IMR-90 (cell line): ENCODE measurements around the gene ABCC3. TPM values are rescaled to one million over a fixed set of nuclear protein-coding genes. Genes with fewer than 3 reads are reported as not detected.

Experiments
- ATAC-seq: fragments of 200-7000 bp; cut with Tn5 transposase; 2 replicates; pipeline ENCODE4 v1.9.1; 2020; ENCODE audit warnings: low read depth, mild to moderate bottlenecking, moderate library complexity
- BruUV-seq: library from RNA; stranded (reverse); fragments of 400-500 nt; replicated peaks from 2 replicates; lab custom pipeline; 2021; lab: Mats Ljungman, UMichigan
- CTCF ChIA-PET: fragments of 300-600 bp; formaldehyde crosslinking; extraction: SDS; loops from one replicate; lab custom pipeline; 2021; ENCODE audit warnings: antibody characterized with exemption; lab: Yijun Ruan, JAX
- POLR2A ChIA-PET: fragments of 300-600 bp; sonication (Branson Sonifier 250); formaldehyde crosslinking; loops from one replicate; lab custom pipeline; 2022; ENCODE audit warnings: antibody characterized with exemption; ENCODE audit not compliant: unreplicated experiment; lab: Charles Lee
- DNase-seq: peaks from one replicate; pipeline ENCODE4 v3.0.0; 2013
- H2AFZ ChIP-seq: replicated peaks from 2 replicates; pipeline ENCODE3; 2013; ENCODE audit warnings: low read length, mild to moderate bottlenecking; ENCODE audit not compliant: poor library complexity
- H2AK5ac ChIP-seq: 2 replicates; pipeline ENCODE4 v1.6.1; 2013; ENCODE audit warnings: low read depth, low read length, inconsistent platforms
- H2AK9ac ChIP-seq: replicated peaks from 2 replicates; pipeline ENCODE3; 2013; ENCODE audit warnings: mild to moderate bottlenecking, low read depth, low read length, moderate library complexity; ENCODE audit not compliant: poor library complexity
- H2BK120ac ChIP-seq: 2 replicates; pipeline ENCODE4 v1.6.1; 2013; ENCODE audit warnings: low read depth, low read length, inconsistent platforms
- H2BK15ac ChIP-seq: 3 replicates; pipeline ENCODE4 v1.6.1; 2013; ENCODE audit warnings: low read depth, low read length, inconsistent platforms
- H2BK20ac ChIP-seq: 2 replicates; pipeline ENCODE4 v1.6.1; 2013; ENCODE audit warnings: low read depth, mild to moderate bottlenecking, inconsistent platforms, low read length, moderate library complexity
- H2BK5ac ChIP-seq: 2 replicates; pipeline ENCODE4 v1.6.1; 2013; ENCODE audit warnings: mild to moderate bottlenecking, low read depth, low read length, inconsistent platforms; ENCODE audit not compliant: poor library complexity, severe bottlenecking
- H3K14ac ChIP-seq: replicated peaks from 2 replicates; pipeline ENCODE4 v1.6.1; 2013; ENCODE audit warnings: low read depth, low read length, inconsistent platforms
- H3K18ac ChIP-seq: 2 replicates; pipeline ENCODE4 v1.6.1; 2013; ENCODE audit warnings: low read depth, low read length, control low read depth
- H3K23ac ChIP-seq: 2 replicates; pipeline ENCODE4 v1.6.1; 2013; ENCODE audit warnings: low read depth, low read length, inconsistent platforms
- H3K27ac ChIP-seq: 2 replicates; pipeline ENCODE4 v1.5.1; 2013; ENCODE audit warnings: mild to moderate bottlenecking, control low read depth, low read length; ENCODE audit not compliant: insufficient read depth
- H3K27me3 ChIP-seq: 2 replicates; pipeline ENCODE4 v1.6.1; 2013; ENCODE audit warnings: low read length; ENCODE audit not compliant: control insufficient read depth, insufficient read depth
- H3K36me3 ChIP-seq: 2 replicates; pipeline ENCODE4 v1.6.1; 2013; ENCODE audit warnings: low read length, mixed read lengths; ENCODE audit not compliant: control insufficient read depth, insufficient read depth
- H3K4ac ChIP-seq: 2 replicates; pipeline ENCODE4 v1.6.1; 2013; ENCODE audit warnings: low read depth, low read length, inconsistent platforms
- H3K4me1 ChIP-seq: 2 replicates; pipeline ENCODE4 v1.6.1; 2013; ENCODE audit warnings: low read length, mixed read lengths; ENCODE audit not compliant: control insufficient read depth, insufficient read depth
- H3K4me2 ChIP-seq: 2 replicates; pipeline ENCODE4 v1.6.1; 2013; ENCODE audit warnings: low read depth, mild to moderate bottlenecking, control low read depth, low read length, moderate library complexity
- H3K4me3 ChIP-seq: 2 replicates; pipeline ENCODE4 v1.5.1; 2013; ENCODE audit warnings: low read depth, mild to moderate bottlenecking, control low read depth, low read length, moderate library complexity; ENCODE audit not compliant: insufficient read depth
- H3K56ac ChIP-seq: 2 replicates; pipeline ENCODE4 v1.6.1; 2013; ENCODE audit warnings: low read length, inconsistent platforms; ENCODE audit not compliant: insufficient read depth; ENCODE audit errors: extremely low read depth
- H3K79me1 ChIP-seq, 2 experiments: 2 replicates each; pipeline ENCODE4 v1.6.1; 2013; ENCODE audit warnings: low read length in 2 of 2, inconsistent platforms in 1 of 2, low read depth in 1 of 2
- H3K9ac ChIP-seq: 2 replicates; pipeline ENCODE4 v1.6.1; 2013; ENCODE audit warnings: low read depth, low read length, control low read depth
- H3K9me1 ChIP-seq: 2 replicates; pipeline ENCODE4 v1.6.1; 2013; ENCODE audit warnings: low read length, inconsistent platforms; ENCODE audit not compliant: insufficient read depth
- H3K9me3 ChIP-seq: 2 replicates; pipeline ENCODE4 v1.6.1; 2013; ENCODE audit warnings: low read length; ENCODE audit not compliant: control insufficient read depth, insufficient read depth
- H4K20me1 ChIP-seq: 2 replicates; pipeline ENCODE4 v1.6.1; 2013; ENCODE audit warnings: low read length, inconsistent platforms; ENCODE audit not compliant: insufficient read depth
- H4K5ac ChIP-seq: 2 replicates; pipeline ENCODE4 v1.6.1; 2013; ENCODE audit warnings: mild to moderate bottlenecking, low read depth, low read length, control low read depth
- H4K8ac ChIP-seq, 2 experiments: 2 replicates each; pipeline ENCODE4 v1.6.1; 2013; ENCODE audit warnings: low read depth in 2 of 2, low read length in 2 of 2, control low read depth in 1 of 2, inconsistent platforms in 1 of 2
- H4K91ac ChIP-seq: 2 replicates; pipeline ENCODE4 v1.6.1; 2013; ENCODE audit warnings: low read depth, low read length, inconsistent platforms; ENCODE audit not compliant: insufficient read depth
- BHLHE40 ChIP-seq: fragments of 150-350 bp; IDR thresholded peaks from 2 replicates; pipeline ENCODE4 v1.6.1; 2016; ENCODE audit warnings: mild to moderate bottlenecking, low read depth, low read length
- CEBPB ChIP-seq: IDR thresholded peaks from 2 replicates; pipeline ENCODE4 v1.6.1; 2012; ENCODE audit warnings: low read depth, low read length, improper control_type of control experiment
- CHD1 ChIP-seq: IDR thresholded peaks from 2 replicates; pipeline ENCODE4 v1.6.1; 2012; ENCODE audit warnings: low read depth, low read length, improper control_type of control experiment
- CTCF ChIP-seq: conservative IDR thresholded peaks from 2 replicates; pipeline ENCODE4 v1.5.1; 2012; ENCODE audit warnings: mild to moderate bottlenecking, low read depth, low read length, improper control_type of control experiment
- ELK1 ChIP-seq: fragments of 150-350 bp; IDR thresholded peaks from 2 replicates; pipeline ENCODE4 v1.6.1; 2016; ENCODE audit warnings: low read depth, mild to moderate bottlenecking, low read length, moderate library complexity, borderline replicate concordance
- FOS ChIP-seq: fragments of 150-350 bp; IDR thresholded peaks from 2 replicates; pipeline ENCODE4 v1.6.1; 2016; ENCODE audit warnings: low read depth, low read length
- MAFK ChIP-seq: IDR thresholded peaks from 2 replicates; pipeline ENCODE4 v1.6.1; 2012; ENCODE audit warnings: low read depth, low read length, improper control_type of control experiment
- MAZ ChIP-seq: IDR thresholded peaks from 2 replicates; pipeline ENCODE4 v1.6.1; 2012; ENCODE audit warnings: low read depth, mild to moderate bottlenecking, low read length, improper control_type of control experiment, moderate library complexity, borderline replicate concordance
- MXI1 ChIP-seq: IDR thresholded peaks from 2 replicates; pipeline ENCODE4 v1.6.1; 2012; ENCODE audit warnings: low read depth, mild to moderate bottlenecking, low read length, moderate library complexity, borderline replicate concordance
- NFE2L2 ChIP-seq: fragments of 150-350 bp; IDR thresholded peaks from 2 replicates; pipeline ENCODE4 v1.6.1; 2016; ENCODE audit warnings: low read depth, mild to moderate bottlenecking, low read length
- POLR2A ChIP-seq: IDR thresholded peaks from 2 replicates; pipeline ENCODE4 v1.6.1; 2012; ENCODE audit warnings: mild to moderate bottlenecking, low read depth, low read length
- RAD21 ChIP-seq: IDR thresholded peaks from 2 replicates; pipeline ENCODE4 v1.6.1; 2012; ENCODE audit warnings: low read length, improper control_type of control experiment
- RCOR1 ChIP-seq: IDR thresholded peaks from 2 replicates; pipeline ENCODE4 v1.6.1; 2012; ENCODE audit warnings: mild to moderate bottlenecking, low read length, improper control_type of control experiment; ENCODE audit not compliant: insufficient replicate concordance
- RFX5 ChIP-seq: IDR thresholded peaks from 2 replicates; pipeline ENCODE4 v1.8.0; 2012; ENCODE audit warnings: low read depth, mild to moderate bottlenecking, low read length, moderate library complexity
- SMC3 ChIP-seq: fragments of 150-350 bp; IDR thresholded peaks from 2 replicates; pipeline ENCODE4 v1.6.1; 2016; ENCODE audit warnings: low read depth, mild to moderate bottlenecking, antibody characterized with exemption, low read length, moderate library complexity
- USF2 ChIP-seq: fragments of 150-350 bp; IDR thresholded peaks from 2 replicates; pipeline ENCODE4 v1.6.1; 2017; ENCODE audit warnings: mild to moderate bottlenecking, antibody characterized with exemption, low read length, low read depth
- WGBS, 2 experiments: methylation state at CpG; one replicate each; pipeline versions ENCODE4 v1.1.5 to v1.1.7; 2013; ENCODE audit warnings: missing lambda C conversion rate in 2 of 2; ENCODE audit not compliant: insufficient read length in 1 of 2; ENCODE audit errors: extremely low coverage in 2 of 2; 5-methylcytosine and 5-hydroxymethylcytosine counted together
- dilution Hi-C: fragments of 300-500 bp; cut with HindIII; formaldehyde crosslinking; loops from one replicate; pipeline ENCODE4 v1.14.3; 2018; ENCODE audit warnings: low sequenced_read_pairs; ENCODE audit not compliant: unreplicated experiment
- in situ Hi-C: fragments of 300-500 bp; cut with MboI; formaldehyde crosslinking; loops from 3 replicates; pipeline ENCODE4 v1.14.3; 2019; ENCODE audit warnings: low sequenced_read_pairs, inconsistent platforms, mixed read lengths
- intact Hi-C: fragments of 100-400 bp; cut with micrococcal nuclease; formaldehyde crosslinking; loops from 2 replicates; pipeline ENCODE4 v1.10.0; 2022
- polyA plus RNA-seq, 3 experiments: library from polyadenylated mRNA; depleted of rRNA; stranded (reverse); fragments of >200 nt; gene quantifications; 2 replicates each; pipeline ENCODE4 v1.2.3, GENCODE V29; 2012; ENCODE audit warnings: low replicate concordance in 1 of 3
- total RNA-seq: library from RNA; depleted of rRNA; stranded (reverse); fragments of >200 nt; gene quantifications from 2 replicates; pipeline ENCODE4 v1.2.3, GENCODE V29; 2012

The ABCC3 gene
- total and polyA plus RNA-seq, 2 of the 4 experiments (the other 2 are of a cell fraction): 3.2 to 6.6 TPM

GRCh38 chr17:50611634-50612033 lies 23.0 kb upstream of the ABCC3 start:
- no peak overlapping the region for H4K5ac ChIP-seq
- H3K56ac ChIP-seq: no peak overlapping the region
- no TSS peak for BruUV-seq
- DNase-seq: peak; percentile 19
- peak; percentile 64 for ATAC-seq
- H3K27ac ChIP-seq: no peak overlapping the region
- no peak overlapping the region for H4K8ac ChIP-seq
- H3K79me1 ChIP-seq: no peaks in the 10 kb centered on the region
- no peak overlapping the region for H3K18ac ChIP-seq
- no peak overlapping the region for H2AFZ ChIP-seq
- H2BK120ac ChIP-seq: no peak overlapping the region
- no peak overlapping the region for H2AK9ac ChIP-seq
- intact Hi-C loops: no loop called here
- H3K9me1 ChIP-seq: no peaks in the 10 kb centered on the region
- dilution Hi-C loops: no loop called here
- no peak overlapping the region for H2BK15ac ChIP-seq
- H3K9me3 ChIP-seq: no peaks in the 10 kb centered on the region
- H4K20me1 ChIP-seq: no peaks in the 10 kb centered on the region
- no peak overlapping the region for H3K4ac ChIP-seq
- H3K4me1 ChIP-seq: peaks cover 4% of the 10 kb centered on the region; the same call in 1 of the 2 replicates
- ChIA-PET POLR2A (no interaction called here), CTCF (no interaction called here)
- no peak overlapping the region for H2AK5ac ChIP-seq
- TF ChIP-seq MAFK: no peak
- TF ChIP-seq NFE2L2: no peak
- no peak for TF ChIP-seq BHLHE40
- no peak for TF ChIP-seq CEBPB
- no peak for TF ChIP-seq RAD21
- TF ChIP-seq FOS: no peak
- TF ChIP-seq RFX5: no peak
- no peak for TF ChIP-seq ELK1
- no peak for TF ChIP-seq USF2
- no peak for TF ChIP-seq RCOR1
- no peak for TF ChIP-seq SMC3
- TF ChIP-seq POLR2A: no peak
- no peak for TF ChIP-seq CTCF
- no peak for TF ChIP-seq MAZ
- TF ChIP-seq MXI1: no peak
- TF ChIP-seq CHD1: no peak
- H2BK20ac ChIP-seq: no peak overlapping the region
- no peak overlapping the region for H3K14ac ChIP-seq
- in situ Hi-C loops: loop anchor here (5.0 kb wide), 1 partner anchor 44 kb away; no protein-coding TSS in a partner anchor
- H2BK5ac ChIP-seq: no peak overlapping the region
- H3K36me3 ChIP-seq: no peaks in the 10 kb centered on the region
- no peak overlapping the region for H3K4me2 ChIP-seq
- no peak overlapping the region for H3K9ac ChIP-seq
- H4K91ac ChIP-seq: no peak overlapping the region
- H3K27me3 ChIP-seq: peaks cover 32% of the 10 kb centered on the region; the same call in 1 of the 2 replicates
- WGBS, 2 experiments: 73% methylated on average over 3 of the region's 6 CpGs; no CpG with 5 or more reads in 1 of the 2 experiments
- no peak overlapping the region for H3K23ac ChIP-seq
- no peak overlapping the region for H3K4me3 ChIP-seq
